ENCODE data around the gene DCAF6. TPM values are rescaled to one million over a fixed set of nuclear protein-coding genes. Genes with fewer than 3 reads are reported as not detected.

The DCAF6 gene
- total and polyA plus RNA-seq, 7 donors, result 71.0 to 396 (median 316) TPM

GRCh38 chr1:167957710-167958109 lies 21.2 kb downstream of the DCAF6 start:
- intact Hi-C loops (cut with DNase I), result no loop called here
- peaks cover 0 to 31% of the 10 kb centered on the region in 2 donors for H3K36me3 ChIP-seq (ENCODE audit: insufficient read depth in 1 of 2, low read depth in 1 of 2)
- no peaks in the 10 kb centered on the region for H3K27me3 ChIP-seq (ENCODE audit: insufficient read depth in 3 of 3, low read length in 2 of 3)
- no peaks in the 10 kb centered on the region for H3K9me3 ChIP-seq
- H3K27ac ChIP-seq, result no peak overlapping the region
- H3K4me3 ChIP-seq, result no peak overlapping the region
- peaks cover 35% of the 10 kb centered on the region for H3K4me1 ChIP-seq
- no peak for DNase-seq
- ATAC-seq, result no peak
- no peak for TF ChIP-seq CTCF (IDR thresholded peaks at IDR 0.05)

DNA sequence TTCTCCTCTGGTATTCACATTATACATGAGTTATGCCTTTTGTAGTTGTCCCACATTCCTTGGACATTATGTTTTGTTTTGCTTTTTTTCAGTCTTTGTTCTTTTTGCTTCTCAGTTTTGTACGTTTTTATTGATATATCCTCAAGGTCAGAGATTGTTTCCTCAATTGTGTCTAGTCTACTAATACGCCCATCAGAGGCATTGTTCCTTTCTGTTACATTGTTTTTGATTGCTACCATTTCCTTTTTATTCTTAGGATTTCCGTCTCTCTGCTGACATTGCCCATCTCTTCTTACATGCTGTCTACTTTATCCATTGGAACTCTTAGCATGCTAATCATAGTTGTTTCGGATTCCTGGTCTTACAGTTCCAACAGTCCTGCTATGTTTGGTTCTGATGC lies 28.2 kb downstream of the DCAF6 start:
- no peak for TF ChIP-seq CTCF (IDR thresholded peaks at IDR 0.05)
- no peak overlapping the region for H3K27ac ChIP-seq
- DNase-seq (no peak), ATAC-seq (peak in 1 of 4 donors; percentile 39)
- no peaks in the 10 kb centered on the region for H3K27me3 ChIP-seq (ENCODE audit: insufficient read depth in 3 of 3, low read length in 2 of 3)
- no peaks in the 10 kb centered on the region for H3K9me3 ChIP-seq
- peaks cover 0 to 20% of the 10 kb centered on the region in 2 donors for H3K36me3 ChIP-seq (ENCODE audit: insufficient read depth in 1 of 2, low read depth in 1 of 2)
- peaks cover 23% of the 10 kb centered on the region for H3K4me1 ChIP-seq
- intact Hi-C loops (cut with DNase I), result no loop called here
- H3K4me3 ChIP-seq, result no peak overlapping the region
- WGBS, 3 donors, result 35 to 56% (median 44%) methylated on average over 4 of the region's 4 CpGs

DNA sequence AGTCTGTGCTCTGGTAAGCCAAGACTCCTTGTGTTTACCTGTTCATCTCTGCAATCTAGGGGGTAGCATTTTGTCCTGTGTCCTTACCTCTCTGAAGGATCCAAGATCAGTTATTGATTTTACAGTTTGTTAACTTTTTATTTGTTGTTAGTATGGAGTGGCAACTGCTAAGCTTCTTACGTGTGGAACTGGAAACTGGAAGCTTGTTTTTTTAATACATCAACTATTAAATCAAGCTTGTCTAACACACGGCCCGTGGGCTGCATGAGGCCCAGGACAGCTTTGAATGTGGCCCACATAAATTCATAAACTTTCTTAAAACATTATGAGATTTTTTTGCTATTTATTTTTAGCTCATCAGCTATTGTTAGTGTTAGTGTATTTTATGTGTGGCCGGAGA lies 29.6 kb downstream of the DCAF6 start:
- Histone ChIP-seq H3K27ac (no peak overlapping the region), H3K4me1 (peaks cover 18% of the 10 kb centered on the region), H3K27me3 (ENCODE audit: insufficient read depth in 3 of 3, low read length in 2 of 3) (no peaks in the 10 kb centered on the region), H3K4me3 (no peak overlapping the region), H3K9me3 (no peaks in the 10 kb centered on the region), H3K36me3 (ENCODE audit: insufficient read depth in 1 of 2, low read depth in 1 of 2) (peaks cover 0 to 26% of the 10 kb centered on the region in 2 donors)
- no peak for TF ChIP-seq CTCF (IDR thresholded peaks at IDR 0.05)
- ATAC-seq (no peak), DNase-seq (no peak)
- intact Hi-C loops (cut with DNase I), result no loop called here
- 71 to 81% (median 71%) methylated on average over 4 of the region's 4 CpGs for WGBS, 3 donors

GRCh38 chr1:167968569-167968968 lies 32.1 kb downstream of the DCAF6 start:
- peaks cover 0 to 39% of the 10 kb centered on the region in 2 donors for H3K36me3 ChIP-seq (ENCODE audit: insufficient read depth in 1 of 2, low read depth in 1 of 2)
- no peak for ATAC-seq
- H3K4me3 ChIP-seq, result no peak overlapping the region

More at GRCh38 chr1:167968569-167968968, 32.1 kb downstream of the DCAF6 start:
- H3K27me3 ChIP-seq (ENCODE audit: insufficient read depth in 3 of 3, low read length in 2 of 3), result no peaks in the 10 kb centered on the region
- whole genome bisulfite sequencing, 3 donors, result 67 to 77% (median 68%) methylated on average over 3 of the region's 3 CpGs
- TF ChIP-seq CTCF (IDR thresholded peaks at IDR 0.05), result no peak
- H3K27ac ChIP-seq, result no peak overlapping the region
- intact Hi-C loops (cut with DNase I), result no loop called here
- DNase-seq, result no peak
- peaks cover 18% of the 10 kb centered on the region for H3K4me1 ChIP-seq
- H3K9me3 ChIP-seq, result no peaks in the 10 kb centered on the region

Data from psoas muscle (tissue), 8 donors.